Dermis blood vessel endothelial cell (primary cell): Measurements from ENCODE around the gene FFAR1. TPM values are rescaled to one million over a fixed set of nuclear protein-coding genes. Genes with fewer than 3 reads are reported as not detected.

ENCODE experiments used
- DNase-seq: peaks from one replicate; pipeline ENCODE4 v3.0.0; 2010
- total RNA-seq: library from RNA; depleted of rRNA; stranded (reverse); fragments of >200 nt; gene quantifications from 2 replicates; pipeline ENCODE4 v1.2.3, GENCODE V29; 2014

The FFAR1 gene
- total RNA-seq, 1 donor from 2014 or later: not detected

GRCh38 chr19:35315883-35316282 is 31.8 kb upstream of the FFAR1 start:
- DNase-seq: no peak

- DNase-seq: no peak
These were observed 31.1 kb upstream of the FFAR1 start for GRCh38 chr19:35316560-35316959.

DNA sequence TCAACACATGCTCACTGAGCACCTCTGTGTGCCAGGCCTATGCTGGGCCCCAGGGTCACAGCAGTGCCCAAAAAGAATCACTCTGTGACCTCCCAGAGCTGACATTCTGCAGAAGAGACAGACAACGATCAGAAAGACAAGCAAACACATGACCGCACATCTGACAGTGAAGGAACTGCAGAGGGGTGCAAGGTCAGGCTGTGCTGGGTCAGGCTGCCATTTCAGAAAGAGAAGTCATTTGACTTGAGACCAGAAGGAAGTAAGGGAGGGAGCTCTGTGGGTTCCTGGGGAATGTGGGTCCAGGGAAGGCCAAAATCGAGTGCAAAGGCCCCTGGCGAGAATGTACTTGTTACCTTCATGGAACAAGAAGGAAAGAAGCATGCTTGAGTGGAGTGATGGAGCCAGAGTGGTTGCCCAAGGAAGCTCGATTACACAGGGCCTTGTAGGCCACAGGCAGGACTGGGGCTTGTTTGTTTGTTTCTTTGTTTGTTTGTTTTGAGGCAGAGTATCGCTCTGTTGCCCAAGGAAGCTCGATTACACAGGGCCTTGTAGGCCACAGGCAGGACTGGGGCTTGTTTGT is 30.1 kb upstream of the FFAR1 start:
- no peak for DNase-seq

GRCh38 chr19:35318679-35319448 is 28.8 kb upstream of the FFAR1 start:
- peak; percentile 85 for DNase-seq

GRCh38 chr19:35320065-35320713 is 27.5 kb upstream of the FFAR1 start:
- no peak for DNase-seq

DNA sequence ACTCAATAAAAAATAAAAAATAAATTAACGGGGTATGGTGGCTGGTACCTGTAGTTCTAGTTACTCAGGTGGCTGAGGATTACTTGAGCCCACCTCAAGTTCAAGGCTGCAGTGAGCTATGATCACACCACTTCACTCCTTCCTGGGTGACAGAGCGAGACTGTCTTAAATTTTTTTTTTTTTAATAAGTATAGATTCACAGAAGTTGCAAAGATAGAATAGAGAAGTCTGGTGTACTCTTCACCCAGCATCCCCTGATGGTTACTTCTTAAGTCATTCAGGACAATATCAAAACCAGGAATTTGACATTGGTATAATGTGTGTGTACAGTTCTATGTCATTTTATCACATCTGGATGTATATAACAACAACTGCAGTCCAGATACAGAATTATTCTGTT is 26.4 kb upstream of the FFAR1 start:
- DNase-seq: no peak

- DNase-seq: no peak
These were observed 25.7 kb upstream of the FFAR1 start for GRCh38 chr19:35322014-35322413.

- DNase-seq: no peak
These were observed 20.1 kb upstream of the FFAR1 start for GRCh38 chr19:35327642-35328041.

- DNase-seq: no peak
These were observed 18.8 kb upstream of the FFAR1 start, which contains the start of gene CD22 for GRCh38 chr19:35328851-35329285. Gene CD22 (plus strand): TSS chr19:35329187. CDS start chr19:35332041, 2,854 bp downstream.

DNA sequence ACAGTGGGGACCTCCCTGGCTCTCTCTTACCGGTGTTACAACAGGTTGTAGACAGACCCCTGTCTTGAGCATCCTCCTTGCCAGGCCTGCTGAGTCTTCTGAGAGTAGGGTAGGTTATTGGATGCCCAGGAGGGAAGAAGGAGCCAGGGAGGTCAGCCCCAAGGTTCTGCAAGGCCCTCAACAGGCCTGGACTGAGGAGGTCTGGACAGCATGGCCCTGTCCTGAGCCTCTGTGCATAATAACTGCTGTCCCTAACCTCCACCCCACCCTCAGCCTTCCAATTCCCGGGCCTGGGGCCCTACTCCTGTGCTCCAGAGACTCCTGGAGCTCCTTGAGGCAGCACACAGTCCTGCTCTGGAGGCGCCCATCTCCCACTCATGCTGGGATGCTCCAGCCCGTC is 18.4 kb upstream of the FFAR1 start:
- no peak for DNase-seq

DNA sequence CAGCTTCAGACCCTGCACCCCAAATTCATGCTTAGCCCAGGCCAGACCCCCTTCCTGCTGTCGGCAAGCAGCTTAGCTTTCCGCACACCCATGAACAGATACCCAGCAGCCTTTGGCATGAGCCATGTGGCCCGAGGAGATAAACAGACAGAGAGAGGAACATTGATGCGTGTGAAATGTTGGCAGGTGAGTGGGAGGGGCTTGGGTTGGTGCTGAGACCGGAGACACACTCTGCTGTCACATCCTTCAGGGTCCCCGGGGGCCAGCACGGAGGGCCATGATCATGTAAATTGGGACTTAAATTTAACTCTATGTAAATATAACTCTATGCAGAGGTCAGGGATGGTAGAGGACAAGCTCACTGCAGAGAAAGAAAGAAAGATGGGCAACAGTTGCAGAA is 17.2 kb upstream of the FFAR1 start:
- no peak for DNase-seq

DNA sequence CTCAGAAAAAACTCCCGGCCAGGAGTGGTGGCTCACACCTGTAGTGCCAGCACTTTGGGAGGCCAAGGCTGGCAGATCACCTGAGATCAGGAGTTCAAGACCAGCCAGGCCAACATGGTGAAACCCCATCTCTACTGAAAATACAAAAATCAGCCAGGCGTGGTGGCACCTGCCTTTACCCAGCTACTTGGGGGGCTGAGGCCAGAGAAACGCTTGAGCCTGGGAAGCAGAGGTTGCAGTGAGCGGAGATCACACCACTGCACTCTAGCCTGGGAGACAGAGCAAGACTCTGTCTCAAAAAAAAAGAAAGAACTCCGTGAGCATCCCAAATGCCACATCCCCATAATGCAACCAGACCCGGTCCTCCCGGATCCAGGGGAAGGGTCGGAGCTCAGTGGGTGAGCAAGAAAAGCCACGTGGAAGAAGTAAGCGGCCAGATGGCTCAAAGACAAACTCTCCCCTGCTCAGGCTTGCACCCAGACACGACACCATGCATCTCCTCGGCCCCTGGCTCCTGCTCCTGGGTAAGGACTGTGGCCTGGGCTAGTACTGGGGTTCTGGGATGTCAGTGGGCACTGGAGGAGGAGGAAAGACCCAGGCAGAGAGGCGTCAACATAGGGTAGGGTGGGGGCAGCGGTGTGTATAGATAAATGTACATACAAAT is 16.0 kb upstream of the FFAR1 start:
- no peak for DNase-seq

DNA sequence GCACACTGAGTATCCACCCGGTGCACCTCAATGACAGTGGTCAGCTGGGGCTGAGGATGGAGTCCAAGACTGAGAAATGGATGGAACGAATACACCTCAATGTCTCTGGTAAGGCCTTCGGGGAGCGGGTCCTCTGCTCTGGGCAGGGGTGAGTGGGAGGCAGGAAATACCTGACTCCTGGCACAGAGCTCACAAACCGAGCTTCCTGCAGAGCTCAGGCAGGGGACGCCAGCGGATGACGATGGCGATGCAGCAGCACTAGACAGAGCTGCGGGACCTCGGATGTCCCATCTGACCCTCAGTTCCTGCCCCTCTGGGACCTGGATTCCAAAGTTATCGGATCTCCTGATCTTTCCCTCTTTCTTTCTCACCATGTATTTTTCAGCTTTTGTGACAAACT is 14.9 kb upstream of the FFAR1 start:
- peak; percentile 10 for DNase-seq

DNA sequence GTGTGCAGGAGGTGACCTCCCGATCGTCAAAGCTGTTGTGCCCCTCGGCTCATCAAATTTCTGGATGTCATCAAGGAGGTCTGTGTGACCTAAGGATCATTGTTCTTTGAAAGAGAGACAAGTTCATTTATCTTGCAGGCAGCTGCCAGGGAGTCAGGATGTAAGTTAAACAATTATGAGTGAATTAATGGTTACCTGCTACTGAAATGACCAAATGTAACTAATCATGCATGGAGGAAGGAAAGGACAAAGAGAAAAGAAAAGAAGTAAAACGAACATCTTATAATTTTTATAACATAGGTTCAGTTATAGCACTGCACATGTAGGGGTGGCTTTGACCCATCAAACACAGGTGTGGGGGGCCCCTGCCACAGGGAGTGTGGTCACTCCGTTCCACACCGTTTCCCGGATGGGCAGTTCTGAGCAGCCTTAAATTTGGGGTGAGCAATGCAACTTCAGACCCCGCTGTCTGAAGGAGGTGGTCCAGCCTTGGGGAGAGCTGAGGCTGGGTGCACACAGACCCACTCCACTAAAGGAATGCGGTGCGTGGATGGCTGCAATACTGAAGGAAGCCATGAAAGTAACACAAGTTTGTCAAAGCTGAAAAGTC is 13.5 kb upstream of the FFAR1 start:
- no peak for DNase-seq

DNA sequence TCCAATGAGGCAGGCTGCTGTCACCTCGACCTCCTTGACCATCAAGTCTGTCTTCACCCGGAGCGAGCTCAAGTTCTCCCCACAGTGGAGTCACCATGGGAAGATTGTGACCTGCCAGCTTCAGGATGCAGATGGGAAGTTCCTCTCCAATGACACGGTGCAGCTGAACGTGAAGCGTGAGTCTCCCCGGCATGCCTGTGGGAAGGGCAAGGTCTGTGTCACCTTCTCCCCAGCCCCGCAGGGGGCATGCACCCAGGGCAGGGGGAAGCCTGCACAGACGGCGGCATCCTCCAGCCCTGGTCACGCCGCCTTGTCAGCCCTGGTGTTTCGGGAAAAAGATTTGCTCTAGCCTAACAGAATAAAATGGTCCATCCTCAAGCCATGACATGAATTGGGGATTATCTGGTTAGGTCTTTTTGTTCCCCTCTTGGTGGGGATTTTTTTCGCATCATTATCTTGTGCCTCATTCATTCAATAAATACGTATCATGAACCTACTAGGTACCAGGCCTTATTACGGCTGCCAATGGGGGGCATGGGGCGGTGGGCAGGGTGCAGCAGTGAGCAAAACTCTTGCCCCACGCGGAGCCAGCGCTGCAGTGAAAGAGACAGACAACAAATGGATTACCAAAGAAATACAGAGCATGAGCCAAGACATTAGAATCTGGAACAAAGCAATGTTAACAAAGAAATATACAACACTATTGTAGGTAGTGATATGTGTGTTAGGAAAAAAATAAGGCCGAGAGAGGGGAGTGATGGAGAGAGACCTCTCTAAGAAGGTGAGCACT is 11.3 kb upstream of the FFAR1 start:
- DNase-seq: no peak

DNA sequence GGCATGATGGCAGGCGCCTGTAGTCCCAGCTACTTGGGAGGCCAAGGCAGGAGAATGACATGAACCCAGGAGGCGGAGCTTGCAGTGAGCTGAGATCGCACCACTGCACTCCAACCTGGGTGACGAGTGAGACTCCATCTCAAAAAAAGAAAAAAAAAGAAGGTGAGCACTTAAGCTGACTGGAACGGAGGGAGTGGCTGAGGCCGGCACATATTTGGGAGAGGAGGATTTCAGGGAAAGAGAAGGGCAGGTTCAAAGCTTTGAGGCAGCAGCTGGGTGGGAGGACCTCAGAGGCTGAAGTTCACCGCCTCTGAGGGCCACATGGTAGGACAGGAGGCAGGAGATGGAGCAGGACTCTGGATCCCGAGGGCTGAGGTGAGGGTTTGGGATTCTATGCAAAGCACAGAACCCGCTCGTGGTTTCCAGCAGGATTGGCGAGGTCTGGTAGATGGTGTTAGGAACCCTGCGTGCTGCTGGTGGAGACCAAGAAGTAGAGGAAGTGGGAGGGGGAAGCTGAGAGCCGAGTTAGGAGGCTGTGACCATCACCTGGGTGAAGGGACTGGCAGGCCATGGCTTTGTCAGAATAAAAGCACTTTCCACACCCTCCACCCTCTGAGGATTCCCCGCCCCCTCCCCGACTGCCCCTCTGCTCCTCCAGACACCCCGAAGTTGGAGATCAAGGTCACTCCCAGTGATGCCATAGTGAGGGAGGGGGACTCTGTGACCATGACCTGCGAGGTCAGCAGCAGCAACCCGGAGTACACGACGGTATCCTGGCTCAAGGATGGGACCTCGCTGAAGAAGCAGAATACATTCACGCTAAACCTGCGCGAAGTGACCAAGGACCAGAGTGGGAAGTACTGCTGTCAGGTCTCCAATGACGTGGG is 10.4 kb upstream of the FFAR1 start:
- no peak for DNase-seq

- DNase-seq: no peak
These were observed 9.8 kb upstream of the FFAR1 start for GRCh38 chr19:35337984-35338296.

- DNase-seq: no peak
These were observed 7.3 kb upstream of the FFAR1 start for GRCh38 chr19:35340431-35340830.

- no peak for DNase-seq
These were observed 6.7 kb upstream of the FFAR1 start for GRCh38 chr19:35341006-35341405.

DNA sequence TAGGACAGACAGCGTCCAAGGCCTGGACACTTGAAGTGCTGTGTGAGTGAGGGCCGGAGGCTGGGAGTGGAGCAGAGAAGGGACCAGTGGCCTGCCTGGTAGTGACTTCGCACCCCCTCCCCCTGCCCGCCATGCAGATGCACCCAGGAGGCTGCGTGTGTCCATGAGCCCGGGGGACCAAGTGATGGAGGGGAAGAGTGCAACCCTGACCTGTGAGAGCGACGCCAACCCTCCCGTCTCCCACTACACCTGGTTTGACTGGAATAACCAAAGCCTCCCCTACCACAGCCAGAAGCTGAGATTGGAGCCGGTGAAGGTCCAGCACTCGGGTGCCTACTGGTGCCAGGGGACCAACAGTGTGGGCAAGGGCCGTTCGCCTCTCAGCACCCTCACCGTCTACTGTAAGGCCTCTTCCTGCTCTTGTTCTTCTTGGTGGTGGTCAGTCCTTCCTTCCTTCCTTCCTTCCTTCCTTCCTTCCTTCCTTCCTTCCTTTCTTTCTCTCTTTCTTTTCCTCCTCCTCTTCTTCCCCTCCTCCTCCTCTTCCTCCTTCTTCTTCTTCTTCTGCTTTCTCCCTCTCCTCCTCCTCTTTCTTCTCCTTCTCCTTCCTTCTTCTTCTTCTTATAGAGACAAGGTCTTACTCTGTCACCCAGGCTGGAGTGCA is 6.0 kb upstream of the FFAR1 start:
- no peak for DNase-seq

DNA sequence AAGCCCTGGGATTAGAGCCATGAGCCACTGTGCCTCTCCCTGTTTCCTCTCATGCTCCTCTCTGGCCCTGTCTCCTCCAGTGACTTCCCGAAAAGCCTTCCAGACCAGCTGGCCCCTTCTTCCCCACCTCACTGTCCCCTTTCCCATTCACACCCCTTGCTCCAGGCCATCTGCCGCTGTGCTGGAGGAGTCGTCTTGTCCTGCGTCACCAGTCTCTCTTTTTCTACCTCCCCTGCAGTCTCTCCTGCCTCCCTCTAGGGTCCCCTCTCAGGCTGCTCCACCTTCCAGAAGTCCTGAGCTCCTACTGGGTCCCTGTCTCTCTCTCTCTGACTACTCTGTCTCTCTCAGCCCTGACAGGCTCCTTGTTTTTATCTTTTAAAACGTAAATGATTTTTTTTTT is 5.3 kb upstream of the FFAR1 start:
- no peak for DNase-seq
